Endothelial cell of umbilical vein (primary cell): Measurements from ENCODE around the gene IFT57. TPM values are rescaled to one million over a fixed set of nuclear protein-coding genes. Genes with fewer than 3 reads are reported as not detected.

ENCODE experiments used
- BruUV-seq: library from RNA; stranded (reverse); fragments of 400-500 nt; replicated peaks from 2 replicates; lab custom pipeline; 2021; lab: Mats Ljungman, UMichigan
- CTCF ChIA-PET: fragments of 300-600, 350-600 bp; sonication (Branson Sonifier 250); formaldehyde crosslinking; loops from one replicate; lab custom pipeline; 2021; ENCODE audit warnings: antibody characterized with exemption, inconsistent platforms; lab: Charles Lee
- POLR2A ChIA-PET: fragments of 300-600, 350-600 bp; sonication (Branson Sonifier 250); formaldehyde crosslinking; loops from one replicate; lab custom pipeline; 2021; ENCODE audit warnings: antibody characterized with exemption, inconsistent platforms; lab: Charles Lee
- DNase-seq: peaks from one replicate; pipeline ENCODE4 v3.0.0-alpha.2; 2011; ENCODE audit warnings: low read depth, low spot score
- FAIRE-seq: peaks from 2 replicates; lab custom pipeline; 2011; peaks lifted over from hg19 to GRCh38; lab: Jason Lieb, UNC
- H2AFZ ChIP-seq: 2 replicates; pipeline ENCODE4 v1.6.0; 2012; ENCODE audit warnings: low read depth, low read length, control low read depth, inconsistent platforms
- H3K27ac ChIP-seq: 2 replicates; pipeline ENCODE4 v1.5.1; 2011; ENCODE audit warnings: low read depth, mild to moderate bottlenecking, control low read depth, low read length, moderate library complexity; ENCODE audit not compliant: insufficient read depth
- H3K27me3 ChIP-seq, 2 experiments: 2 replicates each; pipeline versions ENCODE4 v1.6.0 to v1.6.1; 2011; ENCODE audit warnings: low read length in 2 of 2, mixed read lengths in 1 of 2; ENCODE audit not compliant: control insufficient read depth in 2 of 2, insufficient read depth in 2 of 2
- H3K36me3 ChIP-seq, 2 experiments: 2 replicates in 1 of 2; 3 replicates in 1 of 2; pipeline ENCODE4 v1.5.1; 2011; ENCODE audit warnings: low read length in 2 of 2, mild to moderate bottlenecking in 1 of 2, moderate library complexity in 1 of 2; ENCODE audit not compliant: control insufficient read depth in 2 of 2, insufficient read depth in 2 of 2; ENCODE audit errors: extremely low read depth in 1 of 2
- H3K4me1 ChIP-seq: 3 replicates; pipeline ENCODE4 v1.5.1; 2011; ENCODE audit warnings: mild to moderate bottlenecking, low read length; ENCODE audit not compliant: control insufficient read depth, insufficient read depth; ENCODE audit errors: extremely low read depth
- H3K4me2 ChIP-seq: 2 replicates; pipeline ENCODE4 v1.6.1; 2011; ENCODE audit warnings: low read length, control low read depth, mixed read lengths; ENCODE audit not compliant: insufficient read depth
- H3K4me3 ChIP-seq, 3 experiments: fragments of 200-600 bp in 1 of 3; sonication (generic), shearing (Covaris generic) in 1 of 3; replicated peaks in 1 of 3; 2 replicates each; pipeline ENCODE4 v1.5.1; 2011 to 2016; ENCODE audit warnings: control low read depth in 3 of 3, low read length in 3 of 3, mild to moderate bottlenecking in 2 of 3, inconsistent platforms in 1 of 3, low read depth in 1 of 3, moderate library complexity in 1 of 3; ENCODE audit not compliant: insufficient read depth in 1 of 3
- H3K79me2 ChIP-seq: 2 replicates; pipeline ENCODE4 v1.6.0; 2012; ENCODE audit warnings: low read length, inconsistent platforms; ENCODE audit not compliant: control insufficient read depth, insufficient read depth
- H3K9ac ChIP-seq: replicated peaks from 2 replicates; pipeline ENCODE3; 2011; ENCODE audit warnings: low read length, control low read depth; ENCODE audit not compliant: insufficient read depth; ENCODE audit errors: extremely low read depth
- H3K9me1 ChIP-seq: replicated peaks from 3 replicates; pipeline ENCODE4 v1.6.0; 2011; ENCODE audit warnings: mild to moderate bottlenecking, low read length; ENCODE audit not compliant: control insufficient read depth, insufficient read depth; ENCODE audit errors: extremely low read depth
- H3K9me3 ChIP-seq: replicated peaks from 2 replicates; pipeline ENCODE4 v1.5.1; 2012; ENCODE audit warnings: low read length, inconsistent platforms; ENCODE audit not compliant: control insufficient read depth, insufficient read depth
- H4K20me1 ChIP-seq: replicated peaks from 2 replicates; pipeline ENCODE3; 2011; ENCODE audit warnings: mild to moderate bottlenecking, low read length; ENCODE audit not compliant: control insufficient read depth, insufficient read depth; ENCODE audit errors: extremely low read depth
- FOS ChIP-seq: IDR thresholded peaks from 2 replicates; pipeline ENCODE4 v1.6.1; 2011; ENCODE audit warnings: mild to moderate bottlenecking, low read length, moderate library complexity, borderline replicate concordance; ENCODE audit not compliant: insufficient read depth
- GATA2 ChIP-seq: IDR thresholded peaks from 2 replicates; pipeline ENCODE4 v1.7.0; 2011; ENCODE audit warnings: low read depth, mild to moderate bottlenecking, moderate library complexity, mixed read lengths, low read length; ENCODE audit not compliant: insufficient read length, insufficient read depth
- JUN ChIP-seq: IDR thresholded peaks from 2 replicates; pipeline ENCODE4 v1.6.1; 2011; ENCODE audit warnings: borderline replicate concordance, low read depth; ENCODE audit not compliant: insufficient read length, insufficient read depth
- MYC ChIP-seq: IDR thresholded peaks from one replicate; pipeline ENCODE4 v1.6.1; 2011; ENCODE audit warnings: mild to moderate bottlenecking, low read depth, low read length
- POLR2A ChIP-seq: IDR thresholded peaks from 2 replicates; pipeline ENCODE4 v1.6.1; 2012; ENCODE audit warnings: low read depth, mild to moderate bottlenecking, control low read depth, low read length
- dilution Hi-C: fragments of 300-500 bp; cut with MboI; formaldehyde crosslinking; loops from one replicate; pipeline ENCODE4 v1.15.0; 2019; ENCODE audit warnings: low sequenced_read_pairs; ENCODE audit not compliant: extremely low pct_ligation_motif_present
- intact Hi-C: fragments of 100-400 bp; cut with micrococcal nuclease; formaldehyde crosslinking; loops from one replicate; pipeline ENCODE4 v1.10.0; 2022
- polyA plus RNA-seq, 4 experiments: library from polyadenylated mRNA; depleted of rRNA in 3 of 4; stranded (reverse) in 3 of 4; unstranded in 1 of 4; fragments of >200 nt; gene quantifications; 2 replicates each; pipeline versions ENCODE4 v1.2.1 to v1.2.3, GENCODE V29; 2011 to 2012; ENCODE audit warnings: missing spikeins in 1 of 4
- total RNA-seq: library from RNA; stranded (reverse); gene quantifications from 2 replicates; pipeline ENCODE4 v1.2.3, GENCODE V29; 2021
- TF ChIP-seq, protein P1 (sequence below), 2 donors: IDR thresholded peaks; 1 replicate in 1 of 2; 2 replicates in 1 of 2; pipeline ENCODE4 v1.5.1; 2011; ENCODE audit warnings: low read length in 2 of 2, mild to moderate bottlenecking in 2 of 2, moderate library complexity in 2 of 2, control low read depth in 1 of 2, inconsistent platforms in 1 of 2, low read depth in 1 of 2; ENCODE audit not compliant: insufficient read depth in 1 of 2; ENCODE audit errors: extremely low read depth in 1 of 2

IFT57 gene
- total and polyA plus RNA-seq, 2 donors (not counting 3 experiments of a cell fraction or from before 2014, with no cell fraction given), result 15.2 to 25.1 TPM

DNA sequence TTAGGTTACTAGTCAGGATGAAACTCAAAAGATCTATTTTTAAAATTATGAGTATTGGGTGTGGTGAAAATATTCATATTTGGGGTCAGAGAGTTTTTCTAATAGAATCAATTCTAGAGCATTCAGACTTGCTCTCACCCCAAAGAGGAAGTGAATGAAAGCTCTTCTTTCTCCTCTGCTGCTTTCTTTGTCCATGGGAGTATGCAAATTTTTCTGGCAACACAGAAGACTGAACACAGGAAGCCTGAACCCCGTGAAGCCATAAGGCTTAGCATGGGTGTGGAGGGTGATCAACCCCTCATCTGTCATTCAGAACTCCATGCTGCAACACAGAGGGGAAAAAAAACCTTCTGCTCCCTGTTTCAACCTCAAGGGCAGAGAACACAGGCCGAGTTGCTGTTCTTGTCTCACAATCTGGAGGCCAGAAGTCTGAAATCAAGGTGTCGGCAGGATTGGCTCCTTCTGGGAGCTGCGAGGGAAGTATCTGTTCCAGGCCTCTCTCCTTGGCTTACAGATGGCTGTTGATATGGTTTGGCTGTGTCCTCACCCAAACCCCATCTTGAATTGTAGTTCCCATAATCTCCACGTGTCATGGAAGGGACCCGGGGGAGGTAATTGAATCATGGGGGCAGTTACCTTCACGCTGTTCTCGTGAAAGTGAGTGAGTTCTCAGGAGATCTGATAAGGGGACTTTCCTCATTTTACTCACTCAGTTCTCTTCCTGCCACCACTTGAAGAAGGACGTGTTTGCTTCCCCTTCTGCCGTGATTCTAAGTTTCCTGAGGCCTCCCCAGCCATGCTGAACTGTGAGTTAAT lies 97.7 kb downstream of the IFT57 start:
- H3K9ac ChIP-seq, result no peak overlapping the region
- H3K4me2 ChIP-seq, result no peak overlapping the region
- H3K9me1 ChIP-seq, result no peaks in the 10 kb centered on the region
- FAIRE-seq (peak; percentile 18), DNase-seq (peak; percentile 30)
- no peaks in the 10 kb centered on the region for H3K36me3 ChIP-seq
- no peak overlapping the region for H3K27ac ChIP-seq
- H3K4me1 ChIP-seq, result peaks cover 19% of the 10 kb centered on the region
- H3K4me3 ChIP-seq, result no peak overlapping the region
- dilution Hi-C loops (no loop called here), intact Hi-C loops (loop anchor here (1.0 kb wide), 1 partner anchor 33 kb away; the partner anchor contains the start of gene CD47)
- peaks cover 0 to 3% of the 10 kb centered on the region in 2 experiments for H3K27me3 ChIP-seq
- H2AFZ ChIP-seq, result peak overlapping the region; percentile 64
- H4K20me1 ChIP-seq, result no peaks in the 10 kb centered on the region
- no peak for TF ChIP-seq MYC
- no peak for TF ChIP-seq GATA2
- TF ChIP-seq, protein P1, sequence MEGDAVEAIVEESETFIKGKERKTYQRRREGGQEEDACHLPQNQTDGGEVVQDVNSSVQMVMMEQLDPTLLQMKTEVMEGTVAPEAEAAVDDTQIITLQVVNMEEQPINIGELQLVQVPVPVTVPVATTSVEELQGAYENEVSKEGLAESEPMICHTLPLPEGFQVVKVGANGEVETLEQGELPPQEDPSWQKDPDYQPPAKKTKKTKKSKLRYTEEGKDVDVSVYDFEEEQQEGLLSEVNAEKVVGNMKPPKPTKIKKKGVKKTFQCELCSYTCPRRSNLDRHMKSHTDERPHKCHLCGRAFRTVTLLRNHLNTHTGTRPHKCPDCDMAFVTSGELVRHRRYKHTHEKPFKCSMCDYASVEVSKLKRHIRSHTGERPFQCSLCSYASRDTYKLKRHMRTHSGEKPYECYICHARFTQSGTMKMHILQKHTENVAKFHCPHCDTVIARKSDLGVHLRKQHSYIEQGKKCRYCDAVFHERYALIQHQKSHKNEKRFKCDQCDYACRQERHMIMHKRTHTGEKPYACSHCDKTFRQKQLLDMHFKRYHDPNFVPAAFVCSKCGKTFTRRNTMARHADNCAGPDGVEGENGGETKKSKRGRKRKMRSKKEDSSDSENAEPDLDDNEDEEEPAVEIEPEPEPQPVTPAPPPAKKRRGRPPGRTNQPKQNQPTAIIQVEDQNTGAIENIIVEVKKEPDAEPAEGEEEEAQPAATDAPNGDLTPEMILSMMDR (IDR thresholded peaks at IDR 0.05; ENCODE audit: extremely low read depth in 1 of 2, insufficient read depth in 1 of 2, low read depth in 1 of 2, low read length in 2 of 2), result no peak
- TF ChIP-seq FOS, result no peak
- TF ChIP-seq JUN, result no peak
- TF ChIP-seq POLR2A, result no peak
- BruUV-seq, result no TSS peak
- POLR2A ChIA-PET, result no interaction called here
- H3K9me3 ChIP-seq, result no peaks in the 10 kb centered on the region
- CTCF ChIA-PET, result interaction anchor here (1.4 to 1.6 kb wide), 2 partner anchors 187 to 197 kb away, joined by 3 to 4 read pairs; no protein-coding TSS in a partner anchor
- no peaks in the 10 kb centered on the region for H3K79me2 ChIP-seq
